ENCODE results near the gene GALNT2.

The GALNT2 gene

DNA sequence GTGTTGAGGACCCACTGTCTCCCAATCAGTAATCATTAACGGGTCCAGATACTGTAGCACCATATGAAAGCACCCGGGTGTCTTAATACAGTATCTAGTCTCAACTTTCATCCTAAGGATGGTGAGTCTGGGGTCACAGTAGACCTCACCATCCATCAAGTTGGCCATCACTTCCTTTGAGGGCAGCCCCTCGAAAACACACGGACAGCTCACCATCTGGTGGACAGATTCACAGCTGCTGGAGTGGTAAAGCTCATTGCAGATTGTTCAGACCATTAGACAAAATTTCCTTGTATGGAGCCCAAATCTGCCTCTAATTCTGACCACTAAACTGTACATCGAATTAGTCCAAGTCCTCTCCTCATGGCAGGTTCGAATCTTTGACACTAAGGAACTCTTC, 236.0 kb downstream of the GALNT2 start:
- Histone ChIP-seq H3K36me3 (replicated peaks) (no peaks in the 10 kb centered on the region), H3K27me3 (replicated peaks) (no peaks in the 10 kb centered on the region), H3K27ac (no peak overlapping the region), H3K4me3 (ENCODE audit: low read depth, low read length) (no peak overlapping the region)
- TF ChIP-seq, protein P1, sequence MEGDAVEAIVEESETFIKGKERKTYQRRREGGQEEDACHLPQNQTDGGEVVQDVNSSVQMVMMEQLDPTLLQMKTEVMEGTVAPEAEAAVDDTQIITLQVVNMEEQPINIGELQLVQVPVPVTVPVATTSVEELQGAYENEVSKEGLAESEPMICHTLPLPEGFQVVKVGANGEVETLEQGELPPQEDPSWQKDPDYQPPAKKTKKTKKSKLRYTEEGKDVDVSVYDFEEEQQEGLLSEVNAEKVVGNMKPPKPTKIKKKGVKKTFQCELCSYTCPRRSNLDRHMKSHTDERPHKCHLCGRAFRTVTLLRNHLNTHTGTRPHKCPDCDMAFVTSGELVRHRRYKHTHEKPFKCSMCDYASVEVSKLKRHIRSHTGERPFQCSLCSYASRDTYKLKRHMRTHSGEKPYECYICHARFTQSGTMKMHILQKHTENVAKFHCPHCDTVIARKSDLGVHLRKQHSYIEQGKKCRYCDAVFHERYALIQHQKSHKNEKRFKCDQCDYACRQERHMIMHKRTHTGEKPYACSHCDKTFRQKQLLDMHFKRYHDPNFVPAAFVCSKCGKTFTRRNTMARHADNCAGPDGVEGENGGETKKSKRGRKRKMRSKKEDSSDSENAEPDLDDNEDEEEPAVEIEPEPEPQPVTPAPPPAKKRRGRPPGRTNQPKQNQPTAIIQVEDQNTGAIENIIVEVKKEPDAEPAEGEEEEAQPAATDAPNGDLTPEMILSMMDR (IDR thresholded peaks at IDR 0.05; ENCODE audit: low read depth, low read length, missing control alignments), result peak; percentile 21
- DNase-seq, result no peak
- in situ Hi-C loops (cut with HindIII; ENCODE audit: low pct_ligation_motif_present, low sequenced_read_pairs), result loop anchor here (25.0 kb wide), 1 partner anchor 666 kb away; the partner anchor contains the start of genes TAF5L and URB2

DNA sequence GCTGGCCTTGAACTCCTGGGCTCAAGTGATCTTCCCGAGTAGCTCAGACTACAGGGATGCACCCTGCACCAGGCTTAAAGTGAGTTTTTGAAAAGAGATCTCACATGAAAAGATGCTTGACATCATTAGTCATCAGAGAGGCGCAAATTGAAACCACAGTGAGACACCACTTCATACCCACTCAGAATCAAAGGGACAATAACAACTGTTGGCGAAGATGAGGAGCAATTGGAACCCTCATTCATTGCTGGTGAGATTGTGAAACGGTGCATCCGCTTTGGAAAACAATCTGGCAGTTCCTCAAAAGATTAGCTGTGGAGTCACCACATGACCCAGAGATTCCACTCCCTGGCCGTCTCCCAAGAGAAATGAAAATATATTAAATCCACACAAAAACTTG, 236.8 kb downstream of the GALNT2 start:
- peak; percentile 48 for DNase-seq

DNA sequence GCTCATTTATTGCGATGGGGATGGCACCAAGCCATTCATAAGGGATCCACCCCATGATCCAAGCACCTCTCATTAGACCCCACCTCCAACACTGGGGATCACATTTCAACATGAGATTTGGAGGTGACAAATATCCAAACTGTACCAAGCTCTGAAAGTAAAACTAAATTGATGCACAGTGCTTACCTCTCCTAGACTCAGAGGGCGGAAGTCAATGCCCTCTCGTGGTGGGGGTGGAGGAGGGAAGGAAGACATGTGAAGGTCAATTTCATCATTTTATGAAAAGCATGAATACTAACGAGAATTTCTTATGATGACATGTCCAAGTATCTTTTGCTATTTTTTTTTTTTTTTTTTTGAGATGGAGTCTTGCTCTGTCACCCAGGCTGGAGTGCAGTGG, 239.1 kb downstream of the GALNT2 start:
- in situ Hi-C loops (cut with HindIII; ENCODE audit: low pct_ligation_motif_present, low sequenced_read_pairs), result loop anchor here (25.0 kb wide), 1 partner anchor 669 kb away; the partner anchor contains the start of genes TAF5L and URB2
- no peak overlapping the region for H3K4me3 ChIP-seq (ENCODE audit: low read depth, low read length)
- TF ChIP-seq, protein P1 (IDR thresholded peaks at IDR 0.05; ENCODE audit: low read depth, low read length, missing control alignments), result no peak
- no peaks in the 10 kb centered on the region for H3K36me3 ChIP-seq (replicated peaks)
- DNase-seq, result no peak
- H3K27ac ChIP-seq, result no peak overlapping the region
- no peaks in the 10 kb centered on the region for H3K27me3 ChIP-seq (replicated peaks)

More for the DNA sequence above, 236.8 kb downstream of the GALNT2 start:
- no peak overlapping the region for H3K4me3 ChIP-seq (ENCODE audit: low read depth, low read length)
- H3K27me3 ChIP-seq (replicated peaks), result no peaks in the 10 kb centered on the region
- no peaks in the 10 kb centered on the region for H3K36me3 ChIP-seq (replicated peaks)
- in situ Hi-C loops (cut with HindIII; ENCODE audit: low pct_ligation_motif_present, low sequenced_read_pairs), result loop anchor here (25.0 kb wide), 1 partner anchor 667 kb away; the partner anchor contains the start of genes TAF5L and URB2
- TF ChIP-seq, protein P1 (IDR thresholded peaks at IDR 0.05; ENCODE audit: low read depth, low read length, missing control alignments), result no peak
- no peak overlapping the region for H3K27ac ChIP-seq

DNA sequence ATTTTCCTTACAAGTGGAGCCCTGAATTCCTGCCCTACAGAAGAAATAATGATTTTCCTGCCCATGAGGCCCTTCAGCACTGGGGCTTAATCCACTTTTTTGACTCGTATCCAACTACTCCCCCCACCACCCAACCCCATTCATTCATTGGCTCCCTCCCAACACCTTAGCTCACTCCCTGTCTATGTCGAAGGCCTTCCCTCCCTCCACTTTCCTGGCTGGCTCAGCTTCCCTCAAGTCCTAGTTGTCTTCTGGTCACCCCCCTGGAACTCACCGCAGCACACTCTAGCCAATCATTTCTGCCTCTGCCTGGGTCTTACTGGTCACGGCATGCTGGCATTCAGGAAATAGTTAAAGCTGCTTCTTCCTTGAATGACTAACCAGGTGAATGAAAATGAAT, 240.2 kb downstream of the GALNT2 start:
- H3K4me3 ChIP-seq (ENCODE audit: low read depth, low read length), result no peak overlapping the region
- DNase-seq, result no peak
- in situ Hi-C loops (cut with HindIII; ENCODE audit: low pct_ligation_motif_present, low sequenced_read_pairs), result loop anchor here (25.0 kb wide), 1 partner anchor 670 kb away; the partner anchor contains the start of genes TAF5L and URB2
- TF ChIP-seq, protein P1 (IDR thresholded peaks at IDR 0.05; ENCODE audit: low read depth, low read length, missing control alignments), result no peak
- no peak overlapping the region for H3K27ac ChIP-seq
- no peaks in the 10 kb centered on the region for H3K36me3 ChIP-seq (replicated peaks)
- no peaks in the 10 kb centered on the region for H3K27me3 ChIP-seq (replicated peaks)

DNA sequence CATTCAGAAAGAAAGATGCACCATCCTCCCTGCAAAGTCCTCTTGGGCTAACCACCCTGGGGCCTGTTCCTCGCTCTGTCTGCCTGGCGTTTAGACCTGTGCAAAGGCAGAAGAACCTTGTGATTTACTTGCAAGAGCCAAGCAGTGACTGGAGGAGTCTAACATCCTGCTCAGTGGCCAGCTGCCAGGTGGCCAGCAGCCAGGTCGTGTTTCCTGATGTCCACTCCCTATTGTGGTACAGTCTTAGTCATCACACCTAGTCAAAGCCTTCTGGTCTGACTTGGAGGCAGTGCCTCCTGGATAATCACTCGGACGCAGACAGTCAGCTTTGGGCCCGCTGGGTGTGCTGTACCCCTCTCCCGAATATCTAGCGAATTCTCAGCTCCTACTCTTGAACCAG, 241.0 kb downstream of the GALNT2 start:
- TF ChIP-seq, protein P1 (IDR thresholded peaks at IDR 0.05; ENCODE audit: low read depth, low read length, missing control alignments), result no peak
- no peaks in the 10 kb centered on the region for H3K27me3 ChIP-seq (replicated peaks)
- DNase-seq, result peak; percentile 83
- in situ Hi-C loops (cut with HindIII; ENCODE audit: low pct_ligation_motif_present, low sequenced_read_pairs), result loop anchor here (25.0 kb wide), 1 partner anchor 671 kb away; the partner anchor contains the start of genes TAF5L and URB2
- H3K27ac ChIP-seq, result no peak overlapping the region
- H3K36me3 ChIP-seq (replicated peaks), result no peaks in the 10 kb centered on the region
- no peak overlapping the region for H3K4me3 ChIP-seq (ENCODE audit: low read depth, low read length)

DNA sequence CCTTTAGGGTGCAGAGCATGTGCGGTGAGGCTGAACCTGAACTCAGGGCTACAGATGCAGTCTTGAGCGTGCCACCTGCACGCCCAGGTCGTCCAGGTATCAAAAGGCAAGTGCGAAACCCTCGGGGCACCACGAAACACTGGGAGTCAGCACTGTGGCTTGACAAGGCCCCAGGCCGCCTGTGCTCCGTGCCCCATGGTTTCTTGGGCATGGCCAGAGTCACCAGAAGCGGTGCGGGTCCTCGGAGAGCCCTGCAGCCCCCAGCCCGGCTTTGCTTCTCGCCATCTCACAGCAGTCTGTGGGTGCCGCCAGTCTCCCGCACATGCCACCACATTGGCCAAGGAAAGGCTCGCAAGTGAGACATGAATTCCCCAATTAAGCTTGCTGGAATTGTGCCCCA, 241.8 kb downstream of the GALNT2 start:
- H3K27me3 ChIP-seq (replicated peaks), result no peaks in the 10 kb centered on the region
- no peak for DNase-seq
- H3K4me3 ChIP-seq (ENCODE audit: low read depth, low read length), result no peak overlapping the region
- TF ChIP-seq, protein P1 (IDR thresholded peaks at IDR 0.05; ENCODE audit: low read depth, low read length, missing control alignments), result no peak
- in situ Hi-C loops (cut with HindIII; ENCODE audit: low pct_ligation_motif_present, low sequenced_read_pairs), result loop anchor here (25.0 kb wide), 1 partner anchor 672 kb away; the partner anchor contains the start of genes TAF5L and URB2
- no peak overlapping the region for H3K27ac ChIP-seq
- H3K36me3 ChIP-seq (replicated peaks), result no peaks in the 10 kb centered on the region
